PC-3 (cell line): ENCODE data around the gene EHMT1.

Source experiments
- EZH2 ChIP-seq: fragments of 300-600 bp; sonication (generic); IDR thresholded peaks from one replicate; pipeline ENCODE4 v1.6.1; 2017; ENCODE audit warnings: antibody characterized with exemption, mild to moderate bottlenecking, low read length; ENCODE audit not compliant: unreplicated experiment
- EZH2phosphoT487 ChIP-seq: fragments of 300-600 bp; sonication (generic); IDR thresholded peaks from 2 replicates; pipeline ENCODE4 v1.6.1; 2018; ENCODE audit warnings: mild to moderate bottlenecking, antibody characterized with exemption, low read length, borderline replicate concordance
- TF ChIP-seq, protein P1 (sequence below): fragments of 300-600 bp; sonication (generic); conservative IDR thresholded peaks from 2 replicates; pipeline ENCODE4 v1.5.1; 2017; ENCODE audit warnings: antibody characterized with exemption, low read depth, mild to moderate bottlenecking, low read length

DNA sequence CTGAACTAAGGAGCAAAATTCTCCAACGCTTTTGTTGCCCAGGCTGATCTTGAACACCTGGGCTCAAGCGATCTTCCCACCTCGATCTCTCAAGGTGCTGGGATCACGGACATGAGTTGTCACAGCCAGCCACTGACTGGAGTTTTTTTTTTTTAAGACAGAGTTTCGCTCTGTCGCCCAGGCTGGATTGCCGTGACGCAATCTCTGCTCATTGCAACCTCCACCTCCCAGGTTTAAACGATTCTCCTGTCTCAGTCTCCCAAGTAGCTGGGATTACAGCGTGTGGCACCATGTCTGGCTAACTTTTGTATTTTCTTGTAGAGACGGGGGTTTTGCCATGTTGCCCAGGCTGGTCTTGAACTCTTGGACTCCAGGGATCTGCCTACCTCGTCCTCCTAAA lies 58.2 kb downstream of the EHMT1 start:
- TF ChIP-seq, protein P1, sequence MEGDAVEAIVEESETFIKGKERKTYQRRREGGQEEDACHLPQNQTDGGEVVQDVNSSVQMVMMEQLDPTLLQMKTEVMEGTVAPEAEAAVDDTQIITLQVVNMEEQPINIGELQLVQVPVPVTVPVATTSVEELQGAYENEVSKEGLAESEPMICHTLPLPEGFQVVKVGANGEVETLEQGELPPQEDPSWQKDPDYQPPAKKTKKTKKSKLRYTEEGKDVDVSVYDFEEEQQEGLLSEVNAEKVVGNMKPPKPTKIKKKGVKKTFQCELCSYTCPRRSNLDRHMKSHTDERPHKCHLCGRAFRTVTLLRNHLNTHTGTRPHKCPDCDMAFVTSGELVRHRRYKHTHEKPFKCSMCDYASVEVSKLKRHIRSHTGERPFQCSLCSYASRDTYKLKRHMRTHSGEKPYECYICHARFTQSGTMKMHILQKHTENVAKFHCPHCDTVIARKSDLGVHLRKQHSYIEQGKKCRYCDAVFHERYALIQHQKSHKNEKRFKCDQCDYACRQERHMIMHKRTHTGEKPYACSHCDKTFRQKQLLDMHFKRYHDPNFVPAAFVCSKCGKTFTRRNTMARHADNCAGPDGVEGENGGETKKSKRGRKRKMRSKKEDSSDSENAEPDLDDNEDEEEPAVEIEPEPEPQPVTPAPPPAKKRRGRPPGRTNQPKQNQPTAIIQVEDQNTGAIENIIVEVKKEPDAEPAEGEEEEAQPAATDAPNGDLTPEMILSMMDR, result no peak
- TF ChIP-seq EZH2 (no peak), EZH2phosphoT487 (no peak)
